ENCODE data around the gene EDRF1.

The EDRF1 gene

DNA sequence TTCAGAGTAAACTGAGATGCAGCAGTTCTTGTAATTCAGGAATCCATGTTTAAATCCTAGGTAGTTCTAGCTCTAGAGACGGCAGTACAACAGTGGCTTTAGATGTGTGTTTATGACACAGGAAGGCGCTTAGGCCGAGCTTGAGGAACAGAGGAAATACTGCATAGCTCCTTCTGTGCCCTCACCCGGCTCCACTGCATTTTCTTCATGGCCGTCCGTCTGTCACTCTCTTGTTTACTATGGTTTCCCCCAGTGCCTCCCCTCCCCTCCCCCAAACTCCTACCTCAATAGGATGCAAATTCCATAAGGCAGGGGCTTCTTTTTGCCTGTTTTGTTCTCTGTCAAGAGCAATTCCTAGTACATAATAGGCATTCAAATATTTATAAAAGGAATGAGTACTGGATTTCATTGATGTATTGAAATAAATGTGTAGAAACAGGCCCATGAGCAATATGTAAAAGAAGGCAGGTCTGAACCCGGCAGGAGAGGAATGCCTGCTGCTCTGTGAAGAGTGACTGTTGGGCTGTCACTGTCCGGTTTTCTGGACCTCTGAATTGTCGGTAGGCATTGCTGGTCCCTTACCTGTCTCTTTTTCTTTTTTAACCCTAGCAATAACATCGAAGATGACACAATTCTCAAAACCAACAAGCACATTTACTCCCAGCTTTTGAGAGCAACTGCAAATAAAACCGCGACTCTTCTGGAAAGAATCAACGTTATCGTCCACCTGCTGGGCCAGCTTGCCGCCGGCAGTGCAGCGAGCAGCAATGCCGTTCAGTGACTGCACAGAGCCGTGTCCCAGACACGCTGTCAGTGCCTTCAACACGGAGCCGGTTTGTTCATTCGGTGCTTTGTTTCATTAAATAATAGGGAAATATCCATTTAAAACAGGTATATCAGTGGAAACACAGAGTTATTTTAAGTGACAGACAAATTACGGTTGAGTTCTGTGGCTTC lies 43.5 kb downstream of the EDRF1 start:
- DNase-seq: no peak

DNA sequence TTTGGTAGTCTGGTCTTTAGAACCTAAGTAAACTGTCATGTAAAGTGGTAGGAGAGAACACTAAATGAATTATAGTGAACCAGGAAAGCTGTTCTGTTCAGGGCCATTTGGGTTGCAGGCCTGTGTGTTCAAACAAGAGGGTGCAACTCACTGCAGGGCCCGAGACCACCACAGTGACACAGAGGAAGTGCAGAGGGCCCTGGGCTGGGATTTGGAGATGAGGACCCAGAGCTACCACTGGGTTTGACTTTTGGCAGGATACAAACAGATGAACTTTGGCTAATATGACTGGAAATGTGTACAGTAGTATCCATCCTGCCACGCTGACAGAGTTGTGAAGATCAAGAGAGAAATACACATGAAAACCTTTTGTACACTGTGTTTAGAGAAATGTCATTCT lies 46.3 kb downstream of the EDRF1 start:
- DNase-seq: no peak

DNA sequence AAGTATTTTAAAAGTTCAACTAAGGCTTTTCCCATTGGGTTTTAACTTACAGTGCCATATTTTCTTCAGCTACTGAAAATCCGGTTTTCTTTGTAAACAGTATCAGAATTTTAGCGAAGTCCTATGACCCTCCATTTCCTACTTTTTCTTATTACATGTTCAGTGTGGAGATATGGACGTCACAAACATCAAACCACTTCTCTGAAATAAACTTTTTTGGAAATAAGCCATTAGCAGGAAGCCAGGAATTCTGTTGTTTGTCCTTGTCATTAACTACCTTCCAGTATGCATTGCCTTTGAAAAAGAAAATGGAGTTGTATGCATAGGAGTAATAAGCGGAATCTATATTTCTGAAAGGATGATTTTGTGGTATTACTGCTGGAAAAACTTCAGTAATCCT lies 47.0 kb downstream of the EDRF1 start:
- no peak for DNase-seq

DNA sequence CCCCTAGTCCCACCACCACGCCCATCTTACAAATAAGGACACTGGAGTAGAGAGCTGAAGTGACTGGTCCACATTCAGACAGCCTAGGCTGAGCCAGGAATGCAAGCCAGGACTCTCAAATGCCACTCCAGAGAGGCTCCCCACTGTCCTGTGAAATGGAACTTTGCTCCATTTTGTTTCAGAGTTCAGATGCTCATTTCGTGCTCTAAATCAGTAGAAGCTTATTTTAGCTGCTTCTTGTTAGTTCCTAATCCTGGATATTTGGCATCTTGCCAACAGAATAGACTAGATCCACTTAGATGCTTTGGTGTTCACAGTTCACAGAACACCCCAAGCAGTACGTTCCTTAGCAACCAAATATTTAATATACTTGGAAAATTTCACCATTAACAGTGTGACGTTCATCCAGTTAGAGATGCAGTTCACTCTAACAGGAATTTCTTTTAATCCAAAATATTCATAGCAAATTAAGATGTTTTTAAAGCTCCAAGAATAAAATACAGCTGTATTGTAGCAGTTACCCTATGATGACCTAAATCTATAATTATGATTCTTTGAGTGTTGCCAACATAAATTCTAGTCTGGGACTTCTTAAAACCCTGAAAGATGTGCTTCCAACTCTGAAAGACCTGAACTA lies 48.8 kb downstream of the EDRF1 start:
- DNase-seq: no peak

DNA sequence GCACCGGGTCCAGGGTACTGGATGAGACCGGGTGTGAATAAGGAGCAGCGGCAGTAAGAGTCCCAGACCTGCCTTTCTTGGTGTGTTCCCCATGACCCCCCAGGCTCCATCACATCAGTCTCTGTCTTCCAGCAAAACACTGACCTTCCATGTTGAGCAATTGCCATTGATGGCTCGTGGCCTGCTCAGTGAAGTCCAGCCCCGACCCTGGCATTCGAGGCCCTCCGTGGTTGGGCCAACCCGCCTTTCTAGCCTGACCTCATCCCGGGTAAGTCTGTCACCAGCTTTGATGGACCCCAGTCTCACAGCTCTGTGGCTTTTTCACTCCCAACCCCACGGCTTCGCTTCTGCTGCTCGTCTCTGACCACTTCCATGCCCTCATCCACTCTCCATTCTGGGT lies 49.7 kb downstream of the EDRF1 start:
- no peak for DNase-seq

DNA sequence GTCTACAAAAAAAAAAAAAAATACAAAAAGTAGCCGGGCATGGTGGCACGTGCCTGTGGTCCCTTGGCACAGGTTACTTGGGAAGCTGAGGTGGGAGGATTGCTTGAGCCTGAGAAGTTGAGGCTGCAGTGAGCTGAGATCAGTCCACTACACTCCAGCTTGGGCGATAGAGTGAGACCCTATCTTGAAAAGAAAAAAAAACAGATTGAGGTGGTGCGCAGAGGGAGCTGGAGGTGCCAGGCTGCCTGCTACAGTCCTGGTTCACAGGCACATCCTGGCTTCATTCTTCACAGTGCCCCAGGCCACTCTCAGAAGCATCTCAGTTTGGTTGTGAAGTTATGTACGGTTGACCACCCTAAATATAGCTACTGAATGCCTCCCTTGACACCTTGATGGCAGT lies 51.3 kb downstream of the EDRF1 start:
- no peak for DNase-seq

DNA sequence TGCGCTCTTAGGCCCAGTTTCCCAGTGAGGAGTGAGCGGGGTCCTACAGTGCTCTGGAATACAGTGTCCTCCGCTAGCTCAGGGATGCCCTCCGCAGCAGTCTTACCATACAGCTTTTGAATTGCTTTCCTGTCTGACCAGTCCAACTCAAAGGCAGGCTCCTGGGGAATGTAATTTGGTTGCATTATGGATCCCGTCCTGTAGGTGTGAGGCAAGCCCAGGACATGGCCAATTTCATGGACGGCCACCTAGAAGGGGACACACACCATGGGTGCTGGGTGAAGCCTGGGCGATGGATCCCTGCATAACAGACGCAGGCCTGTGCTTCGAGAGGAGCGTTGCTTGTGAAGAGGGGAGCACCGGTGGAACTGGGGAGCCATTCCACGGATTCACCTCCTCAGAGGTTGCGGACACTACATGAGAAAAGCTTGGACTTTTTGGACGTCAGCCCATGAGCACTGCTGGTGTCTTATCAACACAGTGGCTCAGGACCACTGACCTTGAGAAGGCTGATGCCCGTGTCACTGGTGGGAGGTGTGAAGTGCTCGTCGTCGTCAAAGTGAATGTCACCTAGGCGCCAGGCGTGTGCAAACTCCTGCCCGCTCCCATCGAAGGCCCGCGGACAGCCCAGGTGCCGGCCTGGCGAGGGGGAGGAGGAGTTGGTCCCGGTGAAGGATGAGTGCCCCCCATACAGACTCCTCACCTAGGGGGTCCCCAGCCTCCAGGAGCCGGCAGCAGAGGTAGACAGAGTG lies 52.8 kb downstream of the EDRF1 start:
- DNase-seq: no peak

DNA sequence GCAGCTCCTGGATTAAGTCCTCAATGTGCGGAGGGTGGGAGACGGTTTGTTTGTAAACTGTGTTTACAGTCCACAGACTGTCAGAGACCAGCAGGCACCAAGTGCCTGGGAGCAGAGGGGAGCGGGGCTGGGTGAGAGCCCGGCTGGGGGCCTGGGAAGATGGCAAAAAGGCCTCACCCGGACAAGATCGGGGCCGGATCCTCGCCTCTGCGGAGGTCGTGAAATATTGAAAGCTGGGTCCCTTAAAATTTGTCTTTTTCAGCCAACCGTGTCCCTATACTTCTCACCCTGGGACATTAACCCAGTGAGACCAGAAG lies 53.3 kb downstream of the EDRF1 start:
- no peak for DNase-seq

DNA sequence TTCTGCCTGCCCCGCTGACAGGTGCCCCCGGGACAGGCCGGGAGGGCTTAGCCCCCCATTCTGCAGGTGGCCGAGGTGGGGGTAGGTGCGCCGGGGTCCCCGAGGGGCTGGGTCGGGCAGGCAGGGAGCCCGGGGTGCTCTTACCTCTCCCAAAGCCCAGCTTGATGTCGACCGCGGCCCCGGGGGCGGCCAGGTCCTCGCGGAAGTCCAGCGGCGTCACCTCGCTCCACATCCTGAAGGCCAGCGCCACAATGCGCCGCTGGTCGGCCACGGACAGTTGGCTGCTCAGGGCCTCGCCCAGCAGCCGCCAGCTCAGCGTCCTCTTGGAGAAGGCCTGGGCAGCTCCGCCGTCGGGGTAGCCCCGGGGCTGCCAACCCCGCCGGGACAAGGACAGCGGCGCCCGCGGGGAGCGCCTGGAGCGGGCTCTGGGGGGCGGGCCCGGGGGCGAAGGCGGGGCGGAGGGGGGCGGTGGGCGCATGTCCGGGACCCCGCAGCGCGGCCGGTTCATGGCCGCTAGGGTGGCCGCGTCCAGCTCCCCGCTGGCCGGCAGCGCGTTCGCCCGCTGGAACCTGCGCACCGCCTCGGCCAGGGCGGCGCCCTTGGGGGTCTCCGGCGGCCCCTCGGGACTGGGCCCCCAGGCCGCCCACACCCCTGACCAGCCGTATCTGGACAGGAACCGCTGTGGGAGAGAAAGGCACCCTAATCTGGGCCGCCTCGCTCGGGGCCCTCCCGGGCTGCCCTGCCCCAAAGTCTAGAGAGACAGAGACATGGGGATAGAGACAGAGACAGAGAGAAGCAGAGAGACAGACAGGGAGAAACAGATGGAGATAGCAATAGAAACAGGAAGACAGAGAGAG lies 54.4 kb downstream of the EDRF1 start:
- no peak for DNase-seq

DNA sequence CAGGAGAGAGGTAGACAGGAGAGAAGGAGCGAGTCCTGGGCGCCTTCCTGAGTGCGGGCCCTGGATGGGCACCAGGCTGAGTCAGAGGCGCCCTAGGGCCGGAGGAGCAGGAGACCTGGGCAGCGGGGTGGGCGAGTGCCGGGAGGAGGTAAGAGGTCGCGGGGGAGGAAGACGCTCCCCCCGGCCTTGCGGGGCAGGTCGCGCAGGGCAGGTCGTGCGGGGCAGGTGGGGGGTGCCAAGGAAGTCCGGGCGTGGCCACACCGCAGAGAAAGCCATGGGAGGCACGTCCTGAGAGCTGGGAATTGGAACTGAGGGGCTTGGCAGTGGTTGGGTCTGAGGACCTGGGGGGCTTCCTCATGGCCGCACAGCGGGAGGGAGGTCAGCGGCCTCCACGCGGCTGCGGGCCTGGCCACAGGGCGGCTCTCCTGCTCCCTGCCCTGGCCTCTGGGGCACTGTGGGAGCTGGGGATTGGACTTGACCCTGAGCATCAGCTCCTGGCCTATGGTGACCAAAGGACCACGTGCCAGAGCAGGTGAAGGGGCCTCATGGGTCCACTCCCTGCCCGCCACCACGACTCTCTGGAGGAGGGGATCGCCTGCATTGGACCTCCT lies 55.2 kb downstream of the EDRF1 start:
- DNase-seq: no peak

DNA sequence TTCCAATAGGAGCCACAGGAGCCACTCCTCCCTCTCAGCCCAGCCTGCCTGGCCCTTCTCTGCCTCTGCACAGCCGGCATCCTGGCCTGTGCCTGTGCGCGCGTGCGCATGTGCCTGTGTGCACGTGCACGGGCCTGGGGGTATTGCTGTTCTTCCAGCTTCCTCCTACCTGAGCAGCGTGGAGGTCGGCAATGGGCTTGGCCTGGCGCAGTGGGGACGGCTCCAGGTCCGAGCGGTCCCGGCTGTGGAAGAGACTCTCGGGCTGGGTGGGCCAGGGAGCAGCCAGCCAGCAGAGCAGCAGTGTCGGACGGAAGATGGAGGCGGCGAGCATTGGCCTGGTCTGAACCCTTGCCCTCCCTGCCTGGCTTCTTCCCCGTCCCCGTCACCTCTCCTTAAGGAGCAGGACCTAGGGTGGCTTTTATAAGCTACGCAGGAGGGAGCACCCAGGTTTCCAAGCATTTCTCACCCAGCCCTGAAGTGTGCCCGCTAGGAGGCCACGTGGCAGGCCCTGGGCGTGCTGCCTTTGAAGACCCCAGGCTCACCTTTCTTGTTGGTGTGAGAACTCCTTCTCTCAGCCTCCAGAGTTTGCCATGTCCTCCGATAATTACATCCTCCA lies 56.1 kb downstream of the EDRF1 start, which contains the start of gene MMP21:
Gene MMP21 (minus strand): TSS at position 331 of the 616 bp plus-strand sequence. CDS start 0 bp downstream, at position 331.
- DNase-seq: no peak

DNA sequence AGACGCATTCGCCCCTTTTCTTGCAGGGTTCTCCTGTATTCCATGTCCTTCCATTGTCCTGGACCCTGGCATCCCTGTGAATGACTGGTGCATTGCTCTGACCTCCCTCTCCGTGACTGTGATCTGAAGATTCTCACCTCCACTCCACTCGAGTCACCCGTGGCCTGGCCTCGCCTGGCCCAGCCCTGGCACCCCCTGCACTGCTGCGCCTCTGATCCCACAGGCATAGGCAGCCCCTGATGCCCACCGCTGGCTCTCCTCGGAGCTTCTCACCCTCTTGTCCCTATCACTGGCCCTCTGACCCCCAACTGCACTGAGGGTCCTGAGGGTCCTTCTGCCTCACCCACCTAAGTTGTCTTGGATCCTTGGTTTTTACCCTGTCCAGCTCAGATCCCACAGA lies 58.3 kb downstream of the EDRF1 start:
- no peak for DNase-seq

DNA sequence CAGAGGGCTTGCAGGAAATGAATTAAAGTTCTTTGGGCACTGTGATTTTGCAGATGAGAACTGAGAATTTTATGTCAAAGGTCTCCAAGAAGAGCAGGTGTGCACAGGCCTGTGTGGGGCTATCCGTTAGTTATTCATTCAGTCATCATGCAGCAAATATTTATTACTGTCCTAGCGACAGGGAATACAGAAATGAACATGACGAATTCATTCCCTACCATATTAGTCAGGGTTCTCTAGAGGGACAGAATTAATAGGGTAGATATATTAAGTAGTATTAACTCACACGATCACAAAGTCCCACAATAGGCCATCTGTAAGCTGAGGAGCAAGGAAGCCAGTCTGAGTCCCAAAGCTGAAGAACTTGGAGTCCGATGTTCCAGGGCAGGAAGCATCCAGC lies 59.0 kb downstream of the EDRF1 start:
- DNase-seq: no peak

DNA sequence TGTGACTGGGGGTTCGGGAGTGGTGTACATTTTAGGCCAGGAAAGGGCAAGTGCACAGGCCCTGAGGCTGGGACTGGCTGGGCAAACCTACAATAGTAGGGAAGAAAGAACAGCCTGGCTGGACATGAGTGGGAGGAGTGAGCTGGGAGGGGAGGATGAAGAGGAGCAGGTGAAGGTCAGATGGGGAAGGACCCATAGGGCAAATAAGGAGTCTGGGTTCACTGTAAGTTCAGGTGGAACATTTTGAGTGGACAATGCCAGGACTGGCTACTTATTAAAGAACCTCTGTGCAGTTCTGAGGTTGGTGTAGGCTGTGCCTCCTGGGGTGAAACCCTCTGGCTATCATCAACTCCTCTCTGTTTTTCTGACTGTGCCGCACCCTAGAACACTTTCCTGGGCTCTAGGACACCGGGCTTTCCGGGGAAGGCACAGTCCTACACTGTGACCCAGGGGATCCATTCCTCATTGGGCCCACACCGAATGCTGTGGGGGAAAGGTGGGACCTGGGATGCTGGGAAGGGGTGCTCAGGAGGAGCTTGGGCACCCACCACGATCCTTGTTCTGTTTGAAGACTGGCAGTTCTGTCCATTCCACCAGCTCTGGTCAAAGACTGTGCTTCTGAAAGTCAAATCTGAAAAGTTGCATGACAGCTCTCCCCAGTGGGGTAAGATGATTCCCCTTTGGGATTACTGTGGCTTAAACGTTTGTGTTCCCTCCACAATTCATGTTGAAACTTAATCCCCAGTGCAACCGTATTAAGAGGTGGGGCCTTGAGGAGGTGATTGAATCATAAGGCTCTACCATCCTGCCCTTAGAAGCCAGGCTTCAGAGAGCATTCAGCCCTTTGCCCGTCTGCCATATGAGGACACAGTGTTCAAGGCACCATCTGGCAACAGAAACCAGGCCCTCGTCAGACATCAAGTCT lies 60.2 kb downstream of the EDRF1 start:
- DNase-seq: peak; percentile 30

DNA sequence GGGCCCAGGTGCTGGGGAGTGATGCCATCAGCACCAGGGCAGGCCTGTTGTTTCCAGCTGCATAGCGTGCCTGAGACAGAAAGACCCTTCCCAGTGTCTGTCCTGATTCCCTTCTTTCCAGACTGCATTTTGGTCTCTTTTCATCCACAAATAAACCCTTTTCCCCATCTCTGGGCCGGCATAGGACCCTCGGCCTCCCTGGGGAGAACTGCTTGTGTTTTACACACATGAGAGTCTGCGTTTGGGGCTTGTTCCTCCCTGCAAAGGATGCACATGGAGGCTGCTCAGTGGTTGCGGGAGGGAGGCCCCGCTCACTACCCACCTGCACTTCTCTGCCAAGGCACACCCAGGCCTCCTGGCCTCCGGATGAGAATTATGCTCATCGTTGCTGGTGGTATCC lies 61.9 kb downstream of the EDRF1 start:
- no peak for DNase-seq

DNA sequence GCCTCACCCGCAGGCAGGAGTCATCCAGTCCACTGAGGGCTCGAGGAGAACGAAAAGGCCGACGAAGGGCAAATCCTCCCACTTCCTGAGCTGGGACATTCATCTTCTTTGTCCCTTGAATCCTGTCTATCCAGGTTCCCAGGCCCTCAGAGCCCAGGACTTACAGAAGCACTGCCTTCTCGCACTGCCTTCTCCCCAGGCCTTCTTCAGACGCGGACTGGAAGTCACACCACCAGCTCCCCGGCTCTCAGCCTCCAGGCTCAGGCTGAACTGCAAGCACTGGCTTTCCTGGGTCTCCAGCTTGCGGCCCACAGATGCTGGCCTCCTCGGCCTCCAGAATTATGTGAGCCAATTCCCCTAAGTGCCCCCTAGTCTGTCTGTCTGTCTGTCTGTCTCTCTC lies 62.5 kb downstream of the EDRF1 start:
- DNase-seq: no peak

DNA sequence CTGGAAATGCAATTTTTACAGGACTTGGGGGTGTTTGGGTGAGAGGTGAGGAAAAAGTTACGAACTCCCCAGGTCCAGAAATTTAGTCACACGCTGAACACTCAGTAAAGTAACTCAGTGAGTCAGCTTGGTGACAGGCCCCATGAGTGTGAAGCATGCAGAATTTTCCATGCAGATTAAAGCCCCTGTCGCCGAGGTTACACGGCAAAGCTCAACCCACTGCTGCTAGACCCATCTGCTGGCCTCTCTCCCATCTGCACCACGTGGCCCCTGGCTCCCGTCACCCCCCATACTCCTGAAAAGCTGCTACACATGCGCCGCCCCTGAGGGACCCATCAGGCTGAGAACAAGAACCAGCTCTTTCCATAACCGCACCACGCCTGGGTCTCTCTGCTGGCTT lies 63.1 kb downstream of the EDRF1 start:
- DNase-seq: peak; percentile 7

DNA sequence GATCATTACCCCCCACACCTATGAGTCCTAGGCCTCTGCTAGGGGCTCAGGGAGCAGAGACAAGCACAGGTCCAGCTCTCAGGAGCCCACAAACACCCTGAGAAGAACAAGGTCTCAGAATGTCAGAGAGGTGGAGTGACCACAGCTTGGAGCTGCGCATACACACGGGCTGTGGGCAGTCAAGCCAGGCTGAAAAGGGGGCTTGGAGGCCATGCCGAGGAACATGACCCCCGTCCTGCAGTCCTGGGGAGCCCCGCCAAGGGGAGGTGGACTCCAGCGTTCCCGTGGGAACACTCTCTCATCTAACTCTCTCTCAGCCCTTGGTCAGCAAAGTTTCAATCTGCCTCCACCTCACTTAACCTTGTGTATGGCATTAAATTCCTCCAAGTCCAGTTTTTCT lies 63.9 kb downstream of the EDRF1 start:
- DNase-seq: no peak

DNA sequence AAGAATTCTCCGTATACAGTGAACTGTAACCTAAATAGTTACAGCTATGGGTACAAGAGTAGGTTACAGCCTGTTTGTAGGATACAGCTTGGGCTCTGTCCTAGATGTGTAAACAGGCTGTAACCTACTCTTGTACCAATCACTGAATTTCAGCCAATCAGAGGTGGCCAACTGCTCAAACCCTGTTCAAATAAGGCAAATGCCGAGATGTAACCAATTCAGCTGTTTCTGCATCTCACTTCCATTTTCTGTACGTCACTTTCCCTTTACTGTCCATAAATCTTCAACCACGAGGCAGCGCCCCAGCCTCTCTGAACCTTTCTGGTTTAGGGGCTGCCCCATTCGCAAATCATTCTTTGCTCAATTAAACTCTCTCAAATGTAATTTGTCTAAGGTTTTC lies 64.4 kb downstream of the EDRF1 start:
- no peak for DNase-seq

DNA sequence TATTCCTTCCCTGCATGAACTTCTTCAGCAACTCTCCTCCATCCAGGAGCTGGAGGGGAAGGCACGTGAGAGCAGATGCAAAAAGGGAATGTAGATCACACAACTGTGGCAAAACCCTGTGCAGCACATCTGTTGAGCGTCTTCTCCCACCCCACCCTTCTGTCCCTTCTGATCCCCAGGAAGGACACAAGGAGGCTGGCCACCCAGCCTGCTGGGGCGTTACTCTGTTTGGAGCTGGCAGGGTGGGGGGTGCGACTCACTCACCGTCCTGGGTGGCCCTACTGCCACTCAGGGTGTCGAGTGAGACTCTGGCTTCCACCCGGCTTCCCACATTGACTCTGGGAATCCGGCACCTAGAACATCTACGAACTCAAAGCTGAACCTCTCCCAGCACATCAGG lies 66.3 kb downstream of the EDRF1 start:
- DNase-seq: no peak

All from NCI-H2171 (cell line).